HG02970 (cell line): ENCODE measurements around the gene KLHL18.
"Not testable (repeated sequence)": the region's sequence is repeated elsewhere in the genome, so short reads cannot be mapped to it uniquely, and the experiment has no call there.

ENCODE experiments used
- ATAC-seq: cut with Tn5 transposase; IDR thresholded peaks from one replicate; pipeline ENCODE4 v1.9.1; 2021; ENCODE audit warnings: mild to moderate bottlenecking, moderate library complexity, moderate number of reproducible peaks; ENCODE audit not compliant: unreplicated experiment, low FRiP score

KLHL18 gene

GRCh38 chr3:47355010-47355409 lies 72.3 kb downstream of the KLHL18 start:
- ATAC-seq: no peak

GRCh38 chr3:47356201-47356600 lies 73.5 kb downstream of the KLHL18 start:
- ATAC-seq: no peak

GRCh38 chr3:47359323-47359722 lies 76.6 kb downstream of the KLHL18 start:
- ATAC-seq: no peak

DNA sequence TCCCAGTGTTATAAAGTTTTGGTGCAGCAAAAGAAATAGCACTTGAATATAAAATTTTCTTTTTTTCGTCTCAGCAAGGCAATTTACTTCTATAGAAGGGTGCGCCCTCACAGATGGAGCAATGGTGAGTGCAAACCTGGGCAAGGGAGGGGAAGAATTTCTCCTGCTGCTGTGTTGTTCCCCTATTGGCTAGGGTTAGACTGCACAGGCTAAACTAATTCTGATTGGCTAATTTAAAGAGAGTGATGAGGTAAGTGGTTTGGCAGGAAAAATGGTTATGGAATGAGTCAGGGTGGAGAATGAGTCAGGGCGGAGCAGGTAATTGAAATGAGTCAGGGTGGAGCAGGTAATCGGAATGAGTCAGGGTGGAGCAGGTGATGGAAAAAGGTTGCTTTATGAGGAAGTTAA lies 77.4 kb downstream of the KLHL18 start:
- ATAC-seq: not testable (repeated sequence)

DNA sequence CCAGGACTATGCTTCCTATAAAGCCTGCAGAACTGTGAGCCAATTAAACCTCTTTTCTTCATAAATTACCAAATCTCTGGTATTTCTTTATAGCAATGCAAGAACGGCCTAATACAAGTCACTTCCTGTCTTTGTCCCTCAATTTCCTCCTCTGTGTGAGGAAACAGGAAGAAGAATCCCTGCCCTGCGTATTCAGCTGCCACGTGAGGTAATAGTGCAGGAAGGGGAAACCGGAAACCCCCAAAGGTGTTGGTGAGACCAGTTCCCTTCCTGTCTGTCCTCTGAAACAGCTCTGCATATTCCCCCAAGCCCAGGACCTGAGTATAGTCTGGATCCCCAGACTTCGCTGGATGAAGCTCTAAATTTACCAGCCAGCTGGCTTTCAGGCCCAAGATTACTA lies 80.0 kb downstream of the KLHL18 start:
- ATAC-seq: no peak

DNA sequence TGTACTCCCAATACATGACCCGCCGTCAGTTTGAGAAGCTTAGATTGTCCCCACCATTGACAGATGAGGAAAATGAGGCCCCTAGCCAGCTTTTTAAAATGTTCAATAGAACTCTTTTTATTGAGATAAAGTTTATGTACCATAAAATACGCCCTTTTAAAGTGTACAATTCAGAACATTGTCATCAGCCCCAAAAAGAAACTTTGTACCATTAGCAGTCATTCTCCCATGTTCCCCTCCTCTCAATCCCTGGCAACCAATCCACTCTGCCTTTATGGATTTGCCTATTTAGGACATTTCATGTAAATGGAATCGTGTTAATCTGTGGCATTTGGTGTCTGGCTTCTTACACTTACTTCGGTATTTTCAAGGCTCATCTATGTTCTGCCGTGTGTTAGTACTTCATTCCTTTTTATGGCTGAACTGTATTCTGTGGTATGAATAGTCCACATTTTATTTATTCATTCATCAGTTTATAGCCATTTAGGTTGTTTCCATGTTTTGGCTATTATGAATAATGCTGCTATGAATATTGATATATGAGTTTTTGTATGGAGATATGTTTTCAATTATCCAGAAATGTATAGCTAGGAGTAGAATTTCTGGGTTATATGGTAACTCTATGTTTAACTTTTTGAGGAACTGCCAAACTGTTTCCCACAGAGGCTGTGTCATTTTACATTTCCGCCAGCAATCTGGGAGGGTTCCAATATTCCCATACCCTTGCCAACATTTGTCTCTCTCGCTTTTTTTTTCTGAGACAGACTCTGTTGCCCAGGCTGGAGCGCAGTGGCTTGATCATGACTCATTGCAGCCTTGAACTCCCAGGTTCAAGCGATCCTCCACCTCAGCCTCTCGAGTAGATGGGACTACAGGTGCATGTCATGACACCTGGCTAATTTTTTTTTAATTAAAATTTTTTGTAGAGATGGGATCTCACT lies 82.7 kb downstream of the KLHL18 start:
- ATAC-seq: no peak

DNA sequence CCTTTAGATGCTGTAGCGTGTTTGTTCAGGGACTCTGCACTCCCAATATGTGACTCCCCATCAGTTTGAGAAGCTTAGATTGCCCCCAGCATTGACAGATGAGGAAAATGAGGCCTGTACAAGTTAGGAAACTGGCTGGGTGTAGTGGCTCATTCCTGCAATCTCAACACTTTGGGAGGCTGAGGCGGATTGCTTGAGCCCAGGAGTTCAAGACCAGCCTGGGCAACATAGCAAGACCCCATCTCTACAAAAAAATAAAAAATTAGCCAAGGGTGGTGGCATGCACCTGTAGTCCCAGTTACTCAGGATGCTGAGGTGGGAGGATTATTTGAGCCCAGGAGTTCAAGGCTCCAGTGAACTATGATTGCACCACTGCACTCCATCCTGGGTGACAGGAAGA lies 84.1 kb downstream of the KLHL18 start:
- ATAC-seq: no peak

- ATAC-seq: no peak
Measured at GRCh38 chr3:47367631-47368030, 84.9 kb downstream of the KLHL18 start.

DNA sequence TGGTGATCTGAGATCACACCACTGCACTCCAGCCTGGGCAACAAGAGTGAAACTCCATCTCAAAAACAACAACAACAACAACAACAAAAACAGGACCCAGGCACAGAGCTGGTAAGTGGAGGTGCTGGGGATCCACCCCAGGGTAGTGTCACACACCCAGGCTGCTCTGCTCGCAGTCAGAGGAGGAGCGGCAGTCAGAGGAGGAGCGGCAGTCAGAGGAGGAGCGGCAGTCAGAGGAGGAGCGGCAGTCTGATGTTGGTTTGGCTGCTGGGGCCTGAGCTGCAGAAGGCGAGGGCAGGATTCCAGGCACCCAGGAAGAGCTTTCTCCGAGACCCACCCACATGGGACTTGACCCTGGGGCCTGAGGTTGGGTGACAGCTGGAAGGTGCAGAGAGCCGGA lies 87.3 kb downstream of the KLHL18 start:
- ATAC-seq: not testable (repeated sequence)

DNA sequence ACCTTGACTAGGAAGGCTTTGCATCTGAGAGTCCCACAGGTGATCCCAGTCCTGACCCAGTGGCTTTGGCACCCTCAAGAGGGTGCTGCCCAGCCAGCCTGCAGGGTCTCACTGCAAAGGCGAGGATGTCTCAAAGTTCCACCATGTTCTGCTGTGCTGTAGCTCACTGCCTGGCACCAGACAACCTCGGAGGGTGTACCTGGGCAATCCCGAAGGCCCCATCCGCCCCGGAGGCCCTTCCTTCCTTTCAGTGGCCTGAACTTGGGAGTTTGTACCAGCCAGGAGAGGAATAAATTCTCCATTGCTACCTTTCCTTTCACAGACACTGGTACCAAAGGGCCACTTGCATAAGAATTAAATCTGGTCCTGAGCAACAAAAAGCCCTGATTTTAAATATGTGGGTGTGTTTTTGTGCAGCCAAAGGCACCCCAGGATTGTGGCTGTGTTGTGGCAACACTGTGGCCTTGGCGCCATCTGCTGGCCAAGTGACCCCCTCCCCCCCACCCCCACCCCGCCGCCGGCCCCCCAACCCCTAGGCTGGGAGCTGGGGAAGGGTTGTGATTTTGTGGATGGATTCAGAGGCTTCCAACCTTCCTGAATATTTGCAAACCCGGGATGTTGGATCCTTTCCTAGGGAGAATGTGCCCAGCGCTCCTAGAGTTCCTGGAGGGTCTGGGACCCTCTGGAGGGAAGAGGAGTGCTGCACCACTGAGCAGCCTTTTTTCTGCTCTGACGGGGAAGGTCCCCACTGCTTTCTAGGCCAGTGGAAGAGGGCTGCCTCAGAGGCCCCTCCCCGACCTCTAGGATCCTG lies 88.3 kb downstream of the KLHL18 start:
- ATAC-seq: no peak

GRCh38 chr3:47374587-47374986 lies 91.8 kb downstream of the KLHL18 start:
- no peak for ATAC-seq

GRCh38 chr3:47376393-47376792 lies 93.6 kb downstream of the KLHL18 start:
- no peak for ATAC-seq

- ATAC-seq: no peak
Measured at GRCh38 chr3:47377186-47377585, 94.4 kb downstream of the KLHL18 start.

DNA sequence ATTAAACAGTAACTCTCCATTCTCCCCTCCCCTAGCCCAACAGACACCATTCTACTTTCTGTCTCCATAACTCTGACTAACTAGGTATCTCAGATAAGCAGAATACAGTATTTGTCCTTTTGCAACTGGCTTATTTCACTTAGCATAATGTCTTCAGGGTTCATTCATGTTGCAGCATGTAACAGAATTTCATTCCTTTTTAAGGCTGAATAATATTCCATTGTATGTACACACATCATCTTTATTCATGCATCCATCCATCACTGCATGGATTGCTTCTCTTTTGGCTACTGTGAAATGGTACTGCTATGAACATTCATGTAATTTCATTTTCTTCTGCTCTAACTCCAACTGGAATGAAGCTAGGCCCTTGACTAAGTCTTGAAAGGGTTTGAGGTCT lies 96.1 kb downstream of the KLHL18 start:
- no peak for ATAC-seq

- no peak for ATAC-seq
Measured at GRCh38 chr3:47379411-47379899, 96.7 kb downstream of the KLHL18 start.

DNA sequence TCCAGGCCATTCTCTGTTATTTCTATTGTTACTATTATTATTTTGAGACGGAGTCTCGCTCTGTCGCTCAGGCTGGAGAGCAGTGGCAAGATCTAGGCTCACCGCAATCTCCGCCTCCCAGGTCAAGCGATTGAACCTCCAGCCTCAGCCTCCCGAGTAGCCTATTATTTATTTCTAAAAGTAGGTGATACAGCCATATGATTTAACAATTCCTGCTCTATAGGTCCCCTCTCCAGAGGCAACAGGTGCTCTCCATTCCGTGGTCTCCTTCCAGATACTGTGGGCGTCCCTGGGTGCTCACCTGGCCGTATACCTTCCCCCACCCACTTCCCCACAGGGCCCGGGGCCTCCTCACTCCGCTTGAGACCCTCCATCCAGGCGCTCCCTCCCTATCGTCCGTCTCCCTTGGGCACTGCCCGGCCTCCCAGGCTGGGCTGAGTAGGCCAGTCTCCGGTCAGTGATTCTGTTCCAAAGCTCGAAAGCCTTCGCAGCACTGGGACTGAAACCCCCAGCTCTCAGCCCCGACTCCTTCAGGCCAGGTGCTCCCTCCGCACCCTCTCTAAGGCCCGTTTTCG lies 97.4 kb downstream of the KLHL18 start:
- no peak for ATAC-seq

DNA sequence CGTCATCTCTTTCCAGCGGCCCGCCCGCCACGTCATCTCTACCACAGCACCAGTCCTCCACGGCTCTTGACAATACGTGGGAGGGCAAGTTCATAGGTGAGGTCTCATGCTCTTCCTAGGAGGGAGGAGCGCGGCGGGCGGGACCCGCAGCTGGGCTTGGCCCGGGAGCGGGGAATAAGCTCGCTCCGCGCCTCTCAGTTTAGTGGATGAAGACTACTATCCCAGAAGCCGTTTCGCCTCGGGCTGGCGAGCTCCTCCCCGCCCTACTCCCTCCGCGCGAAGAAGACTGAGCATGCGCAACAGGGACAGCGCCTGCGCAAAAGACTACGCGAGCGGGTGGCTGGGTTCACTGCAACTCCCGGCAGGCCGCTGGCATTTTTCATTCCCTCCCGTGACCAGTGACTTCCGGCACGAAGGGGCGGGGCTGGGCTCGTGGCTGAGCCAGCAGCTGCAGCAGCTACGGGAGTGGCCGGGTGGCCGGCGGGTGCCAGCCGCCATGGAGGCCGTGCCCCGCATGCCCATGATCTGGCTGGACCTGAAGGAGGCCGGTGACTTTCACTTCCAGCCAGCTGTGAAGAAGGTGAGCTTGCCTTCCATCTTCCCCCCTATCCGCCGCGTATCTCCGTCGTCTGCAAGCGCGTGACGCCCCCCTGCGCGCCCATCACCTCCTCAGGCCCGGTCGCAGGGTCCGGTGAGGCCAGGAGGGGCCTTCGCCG lies 98.0 kb downstream of the KLHL18 start, which contains the start of gene PTPN23:
Gene PTPN23 (plus strand): TSS at position 421 of the 716 bp plus-strand sequence. CDS start 76 bp downstream, at position 497.
- peak; percentile 83 for ATAC-seq

DNA sequence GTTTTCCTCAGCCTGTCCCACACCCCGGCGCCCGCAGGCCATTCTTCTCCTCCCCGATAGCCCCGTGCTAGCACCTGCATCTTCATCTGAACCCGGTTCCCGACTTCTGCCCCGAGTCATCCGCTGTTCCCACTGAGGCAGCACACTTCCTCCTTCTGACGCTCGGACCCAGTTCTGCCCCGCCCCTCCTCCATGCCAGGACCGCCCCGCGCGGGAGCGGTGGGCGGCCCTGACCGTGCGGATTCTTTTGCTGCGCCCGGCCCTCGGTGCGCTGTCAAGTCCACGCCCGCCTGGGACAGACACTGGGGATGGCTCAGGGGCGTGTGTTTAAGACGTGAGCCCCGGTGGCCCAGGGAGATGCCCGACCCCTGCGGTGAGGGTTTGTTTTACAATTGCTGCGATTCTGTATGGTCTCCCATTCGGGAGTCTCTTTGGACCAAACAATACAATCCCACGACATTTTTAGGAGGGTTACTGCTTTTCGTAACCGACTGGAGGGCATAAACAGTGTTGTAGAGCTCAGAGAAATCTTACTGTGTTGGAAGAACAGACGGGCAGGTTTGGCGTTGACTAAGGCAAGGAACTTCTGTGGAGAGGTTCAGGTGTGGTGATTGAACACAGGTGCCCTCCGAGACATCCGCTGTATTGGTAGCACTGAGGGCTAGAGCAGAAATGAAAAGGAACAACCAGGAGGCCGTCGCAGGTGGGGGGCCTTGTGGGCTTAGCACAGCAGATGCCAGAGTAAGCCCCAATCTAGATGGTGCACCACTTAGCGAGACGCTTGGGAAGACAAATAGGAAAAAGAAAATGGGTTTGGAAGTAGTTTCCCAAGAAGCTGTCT lies 98.8 kb downstream of the KLHL18 start:
- peak; percentile 64 for ATAC-seq

DNA sequence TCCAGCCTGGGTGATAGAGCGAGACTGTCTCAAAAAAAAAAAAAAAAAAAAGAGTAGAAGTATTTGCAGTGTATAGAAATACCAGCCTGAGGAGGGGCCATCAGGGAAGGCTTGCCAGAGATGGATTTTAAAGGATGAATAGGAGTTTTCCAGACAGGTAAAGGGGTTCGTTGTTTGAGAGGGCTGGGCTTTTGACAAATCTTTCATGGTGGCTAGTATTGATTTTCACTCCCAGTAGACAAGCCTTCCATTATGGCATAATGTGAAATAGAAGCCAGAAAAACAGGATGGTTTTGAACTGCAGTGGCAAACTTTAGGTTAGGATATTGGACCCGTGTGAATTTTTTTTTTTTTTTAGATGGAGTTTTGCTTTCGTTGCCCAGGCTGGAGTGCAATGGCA lies 101.7 kb downstream of the KLHL18 start:
- ATAC-seq: no peak
